NT2/D1 (cell line): Measurements from ENCODE around the gene FER.

ENCODE experiments used
- SUZ12 ChIP-seq: IDR thresholded peaks from 2 replicates; pipeline ENCODE4 v1.6.1; 2011; ENCODE audit not compliant: insufficient read length, insufficient read depth; ENCODE audit errors: extremely low read depth
- YY1 ChIP-seq: IDR thresholded peaks from 2 replicates; pipeline ENCODE4 v1.6.1; 2011; ENCODE audit not compliant: insufficient read length, insufficient read depth
- ZNF274 ChIP-seq: IDR thresholded peaks from 2 replicates; pipeline ENCODE4 v1.6.1; 2011; ENCODE audit warnings: mild to moderate bottlenecking, low read depth, low read length

GRCh38 chr5:108917596-108917995, 169.9 kb downstream of the FER start:
- TF ChIP-seq YY1 (no peak), ZNF274 (no peak), SUZ12 (no peak)
